OCI-LY7 (cell line): ENCODE data around the gene STK33.

Experiments
- CTCF ChIP-seq: fragments of 200-600 bp; sonication (generic); conservative IDR thresholded peaks from 2 replicates; pipeline ENCODE4 v1.5.1; 2014; ENCODE audit warnings: mild to moderate bottlenecking, antibody characterized with exemption, low read length, moderate library complexity, mixed read lengths
- EZH2phosphoT487 ChIP-seq: fragments of 200-600 bp; sonication (generic); IDR thresholded peaks from 2 replicates; pipeline ENCODE4 v1.6.1; 2018; ENCODE audit warnings: low read depth, borderline replicate concordance, mild to moderate bottlenecking, mixed run types, antibody characterized with exemption, low read length, moderate library complexity, mixed read lengths

GRCh38 chr11:8415195-8415594, 178.8 kb downstream of the STK33 start:
- TF ChIP-seq CTCF (no peak), EZH2phosphoT487 (no peak)
